Measurements from ENCODE around the gene SFTPB. TPM values are rescaled to one million over a fixed set of nuclear protein-coding genes. Genes with fewer than 3 reads are reported as not detected.

The SFTPB gene
- total and polyA plus RNA-seq, 11 donors, result 0.23 to 0.83 TPM; not detected in 9

- DNase-seq, result peak in 1 of 5 donors; percentile 14
- Histone ChIP-seq H3K4me1 (peaks cover 2 to 60% (median 31%) of the 10 kb centered on the region in 12 donors), H3K27ac (peak overlapping the region; percentile 78 to 95 (median 88)), H3K27me3 (no peaks in the 10 kb centered on the region), H3K4me3 (peak overlapping the region; percentile 79 to 99 (median 94)), H3K9me3 (no peaks in the 10 kb centered on the region), H3K36me3 (peaks cover 0 to 35% (median 15%) of the 10 kb centered on the region in 9 donors)
- 7 to 11% (median 8%) methylated on average over 24 of the region's 24 CpGs for whole genome bisulfite sequencing, 4 donors
- ATAC-seq, result no peak
- intact Hi-C loops (cut with DNase I), result loop anchor here in 2 of 10 donors (5.0 kb wide), 1 partner anchor 49 kb away; the partner anchor contains the start of gene GGCX (in 2 of the 2)
- TF ChIP-seq POLR2A (IDR thresholded peaks at IDR 0.05) (no peak), CTCF (IDR thresholded peaks at IDR 0.05) (no peak)
Measured at GRCh38 chr2:85611217-85611704, 56.7 kb downstream of the SFTPB start.

Other genes with a start within 250 kb of the SFTPB start
- not detected for gene SH2D6, start 249.5 kb downstream of the SFTPB start, total RNA-seq
- not detected for gene SH2D6, start 249.5 kb downstream of the SFTPB start, polyA plus RNA-seq
- 100 to 1,000 TPM in 7 of 9 donors, 10 to 100 TPM in 2; 66.0 to 218 (median 128) TPM for gene MAT2A, start 129.0 kb downstream of the SFTPB start, total RNA-seq
- 100 to 1,000 TPM in 1 of 2 donors, 10 to 100 TPM in 1; 72.3 to 131 TPM for gene MAT2A, start 129.0 kb downstream of the SFTPB start, polyA plus RNA-seq
- gene GGCX, start 106.7 kb downstream of the SFTPB start, total RNA-seq, result 10 to 100 TPM; 13.2 to 30.7 (median 20.8) TPM
- gene GGCX, start 106.7 kb downstream of the SFTPB start, polyA plus RNA-seq, result 10 to 100 TPM; 12.6 to 28.7 TPM
- gene VAMP8, start 90.6 kb downstream of the SFTPB start, total RNA-seq, result 100 to 1,000 TPM in 1 of 9 donors, 10 to 100 TPM in 4, 1 to 10 TPM in 4; 5.4 to 103 (median 10.1) TPM
- gene VAMP8, start 90.6 kb downstream of the SFTPB start, polyA plus RNA-seq, result 10 to 100 TPM; 13.8 to 21.7 TPM
- gene VAMP5, start 83.8 kb downstream of the SFTPB start, total RNA-seq, result 100 to 1,000 TPM in 1 of 9 donors, 10 to 100 TPM in 8; 21.0 to 186 (median 36.6) TPM
- gene VAMP5, start 83.8 kb downstream of the SFTPB start, polyA plus RNA-seq, result 10 to 100 TPM; 65.4 to 81.9 TPM
- gene RNF181, start 72.5 kb downstream of the SFTPB start, total RNA-seq, result 100 to 1,000 TPM in 4 of 9 donors, 10 to 100 TPM in 5; 77.7 to 208 (median 92.0) TPM
- gene RNF181, start 72.5 kb downstream of the SFTPB start, polyA plus RNA-seq, result 100 to 1,000 TPM; 165 to 235 TPM
- 10 to 100 TPM in 5 of 9 donors, 1 to 10 TPM in 4; 6.4 to 20.8 (median 11.5) TPM for gene TMEM150A, start 65.5 kb downstream of the SFTPB start, total RNA-seq
- gene TMEM150A, start 65.5 kb downstream of the SFTPB start, polyA plus RNA-seq, result 10 to 100 TPM; 10.5 to 14.1 TPM
- 10 to 100 TPM; 12.0 to 38.2 (median 29.1) TPM for gene C2orf68, start 56.1 kb downstream of the SFTPB start, total RNA-seq
- 10 to 100 TPM; 14.3 to 37.3 TPM for gene C2orf68, start 56.1 kb downstream of the SFTPB start, polyA plus RNA-seq
- gene USP39, start 52.0 kb downstream of the SFTPB start, total RNA-seq, result 10 to 100 TPM; 26.0 to 55.6 (median 30.5) TPM
- 10 to 100 TPM; 24.3 to 47.1 TPM for gene USP39, start 52.0 kb downstream of the SFTPB start, polyA plus RNA-seq
- gene GNLY, start 26.2 kb upstream of the SFTPB start, total RNA-seq, result 10 to 100 TPM in 1 of 9 donors, 1 to 10 TPM in 4, under 1 TPM in 2, not detected in 2; 0.29 to 47.1 (median 2.1) TPM
- gene GNLY, start 26.2 kb upstream of the SFTPB start, polyA plus RNA-seq, result 1 to 10 TPM; 1.3 to 2.3 TPM
- 100 to 1,000 TPM in 1 of 9 donors, 10 to 100 TPM in 8; 11.8 to 103 (median 18.5) TPM for gene ATOH8, start 85.8 kb upstream of the SFTPB start, total RNA-seq
- 10 to 100 TPM; 22.9 to 37.9 TPM for gene ATOH8, start 85.8 kb upstream of the SFTPB start, polyA plus RNA-seq
- gene ST3GAL5, start 220.8 kb upstream of the SFTPB start, total RNA-seq, result 10 to 100 TPM in 2 of 9 donors, 1 to 10 TPM in 7; 2.0 to 21.1 (median 4.0) TPM
- 1 to 10 TPM; 3.2 to 4.3 TPM for gene ST3GAL5, start 220.8 kb upstream of the SFTPB start, polyA plus RNA-seq

Measured in heart left ventricle (tissue), 16 donors.